ENCODE results near the gene TMED4. TPM values are rescaled to one million over a fixed set of nuclear protein-coding genes. Genes with fewer than 3 reads are reported as not detected.
A peak's percentile ranks its signal among the peaks of the same experiment; 100 is the strongest.

The TMED4 gene
- total and polyA plus RNA-seq, 2 of the 13 experiments (the other 11 are each of a cell fraction or from before 2014, with no cell fraction given): 81.4 to 109 TPM

- TF ChIP-seq ZNF746 (CRISPR knock-in tag; IDR thresholded peaks at IDR 0.05) (peak; percentile 89), RORA (CRISPR knock-in tag; IDR thresholded peaks at IDR 0.05) (no peak), ZNF234 (CRISPR knock-in tag; conservative IDR thresholded peaks at IDR 0.05) (peak; percentile 86; the same call in 1 of the 2 replicates), POLR2AphosphoS5 (IDR thresholded peaks at IDR 0.05; ENCODE audit: low read depth, low read length) (peak; percentile 89), ZBTB38 (CRISPR knock-in tag; IDR thresholded peaks at IDR 0.05) (peak; percentile 90), ZSCAN5A (CRISPR knock-in tag; IDR thresholded peaks at IDR 0.05; ENCODE audit: borderline replicate concordance) (0 out of 2 replicates have a peak, but pooled peaks have one; percentile 25), SIX1 (CRISPR knock-in tag; IDR thresholded peaks at IDR 0.05; ENCODE audit: borderline replicate concordance) (no peak), ZNF777 (CRISPR knock-in tag; IDR thresholded peaks at IDR 0.05) (peak; percentile 69), MTF2 (CRISPR knock-in tag; IDR thresholded peaks at IDR 0.05; ENCODE audit: borderline replicate concordance) (no peak), CENPX (CRISPR knock-in tag; IDR thresholded peaks at IDR 0.05) (no peak), ZNF75D (CRISPR knock-in tag; IDR thresholded peaks at IDR 0.05; ENCODE audit: borderline replicate concordance) (no peak), NR0B2 (CRISPR knock-in tag; IDR thresholded peaks at IDR 0.05) (0 out of 2 replicates have a peak, but pooled peaks have one; percentile 72), GPN1 (CRISPR knock-in tag; IDR thresholded peaks at IDR 0.05; ENCODE audit: borderline replicate concordance) (no peak), POGK (CRISPR knock-in tag; conservative IDR thresholded peaks at IDR 0.05) (peak; percentile 38; the same call in 1 of the 2 replicates), ETV5 (CRISPR knock-in tag; IDR thresholded peaks at IDR 0.05; ENCODE audit: borderline replicate concordance) (no peak; the same call in none of the 2 replicates), ZNF678 (CRISPR knock-in tag; IDR thresholded peaks at IDR 0.05) (peak; percentile 94), ZBTB8A (CRISPR knock-in tag; IDR thresholded peaks at IDR 0.05; ENCODE audit: borderline replicate concordance, low read depth) (peak; percentile 61; the same call in 1 of the 2 replicates)
- TF ChIP-seq, protein P1, sequence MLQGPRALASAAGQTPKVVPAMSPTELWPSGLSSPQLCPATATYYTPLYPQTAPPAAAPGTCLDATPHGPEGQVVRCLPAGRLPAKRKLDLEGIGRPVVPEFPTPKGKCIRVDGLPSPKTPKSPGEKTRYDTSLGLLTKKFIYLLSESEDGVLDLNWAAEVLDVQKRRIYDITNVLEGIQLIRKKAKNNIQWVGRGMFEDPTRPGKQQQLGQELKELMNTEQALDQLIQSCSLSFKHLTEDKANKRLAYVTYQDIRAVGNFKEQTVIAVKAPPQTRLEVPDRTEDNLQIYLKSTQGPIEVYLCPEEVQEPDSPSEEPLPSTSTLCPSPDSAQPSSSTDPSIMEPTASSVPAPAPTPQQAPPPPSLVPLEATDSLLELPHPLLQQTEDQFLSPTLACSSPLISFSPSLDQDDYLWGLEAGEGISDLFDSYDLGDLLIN (CRISPR knock-in tag; IDR thresholded peaks at IDR 0.05; ENCODE audit: borderline replicate concordance): peak; percentile 46; the same call in 1 of the 2 replicates
- TF ChIP-seq, protein P2, sequence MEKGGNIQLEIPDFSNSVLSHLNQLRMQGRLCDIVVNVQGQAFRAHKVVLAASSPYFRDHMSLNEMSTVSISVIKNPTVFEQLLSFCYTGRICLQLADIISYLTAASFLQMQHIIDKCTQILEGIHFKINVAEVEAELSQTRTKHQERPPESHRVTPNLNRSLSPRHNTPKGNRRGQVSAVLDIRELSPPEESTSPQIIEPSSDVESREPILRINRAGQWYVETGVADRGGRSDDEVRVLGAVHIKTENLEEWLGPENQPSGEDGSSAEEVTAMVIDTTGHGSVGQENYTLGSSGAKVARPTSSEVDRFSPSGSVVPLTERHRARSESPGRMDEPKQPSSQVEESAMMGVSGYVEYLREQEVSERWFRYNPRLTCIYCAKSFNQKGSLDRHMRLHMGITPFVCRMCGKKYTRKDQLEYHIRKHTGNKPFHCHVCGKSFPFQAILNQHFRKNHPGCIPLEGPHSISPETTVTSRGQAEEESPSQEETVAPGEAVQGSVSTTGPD (CRISPR knock-in tag; IDR thresholded peaks at IDR 0.05): peak; percentile 32; the same call in 1 of the 2 replicates
- TF ChIP-seq, protein P3, sequence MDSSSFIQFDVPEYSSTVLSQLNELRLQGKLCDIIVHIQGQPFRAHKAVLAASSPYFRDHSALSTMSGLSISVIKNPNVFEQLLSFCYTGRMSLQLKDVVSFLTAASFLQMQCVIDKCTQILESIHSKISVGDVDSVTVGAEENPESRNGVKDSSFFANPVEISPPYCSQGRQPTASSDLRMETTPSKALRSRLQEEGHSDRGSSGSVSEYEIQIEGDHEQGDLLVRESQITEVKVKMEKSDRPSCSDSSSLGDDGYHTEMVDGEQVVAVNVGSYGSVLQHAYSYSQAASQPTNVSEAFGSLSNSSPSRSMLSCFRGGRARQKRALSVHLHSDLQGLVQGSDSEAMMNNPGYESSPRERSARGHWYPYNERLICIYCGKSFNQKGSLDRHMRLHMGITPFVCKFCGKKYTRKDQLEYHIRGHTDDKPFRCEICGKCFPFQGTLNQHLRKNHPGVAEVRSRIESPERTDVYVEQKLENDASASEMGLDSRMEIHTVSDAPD (CRISPR knock-in tag; IDR thresholded peaks at IDR 0.05): 0 out of 2 replicates have a peak, but pooled peaks have one; percentile 83
Measured at GRCh38 chr7:44573464-44574286, 8.4 kb downstream of the TMED4 start, which contains the start of gene DDX56 (continued).
